Glomerular visceral epithelial cell (primary cell): Measurements from ENCODE around the gene DEFB112.

Source experiments
- DNase-seq: peaks from one replicate; pipeline ENCODE4 v3.0.0-alpha.2; 2016; ENCODE audit errors: extremely low spot score

Gene DEFB112, protein sequence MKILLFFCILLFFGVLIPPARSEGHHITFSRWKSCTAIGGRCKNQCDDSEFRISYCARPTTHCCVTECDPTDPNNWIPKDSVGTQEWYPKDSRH

DNA sequence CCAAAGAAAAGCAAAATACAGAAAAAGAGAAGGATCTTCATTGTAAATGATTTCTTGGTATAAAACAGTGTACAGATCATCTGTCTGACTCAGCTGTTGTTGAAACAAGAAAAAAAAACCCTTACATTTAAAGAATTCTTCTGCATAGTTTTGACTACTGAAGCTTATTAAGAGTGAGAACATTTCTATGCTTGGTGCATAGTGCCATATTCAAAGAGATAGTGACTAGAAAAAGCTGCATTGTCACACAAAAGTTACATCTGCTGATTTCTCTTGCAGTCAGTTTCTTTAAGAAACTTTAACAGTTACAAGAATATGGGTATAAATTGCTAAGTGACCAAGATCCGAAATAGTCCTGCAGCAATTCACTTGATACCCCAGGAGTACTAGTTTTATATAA is at the start of gene DEFB112:
Gene DEFB112, minus strand, starts transcription at position 101 of the 400 bp plus-strand sequence. Its CDS starts 60 bp downstream, at position 41.
- DNase-seq = no peak

DNA sequence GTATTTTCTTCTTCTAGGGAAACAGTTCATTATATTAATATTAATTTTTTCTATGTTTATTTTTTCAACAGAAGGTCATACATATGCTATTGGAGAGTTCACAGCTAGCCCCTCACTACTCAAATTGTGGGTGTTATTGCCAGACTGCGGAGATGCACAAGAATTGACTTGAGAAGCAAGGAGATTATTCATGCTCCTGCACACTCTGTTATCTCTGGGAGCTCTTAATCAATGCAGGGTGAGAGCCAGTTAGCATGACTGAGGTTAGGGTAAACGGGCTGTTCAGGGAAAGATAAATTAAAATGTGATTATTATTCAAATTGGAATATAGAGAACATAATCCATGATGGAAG is 48.9 kb upstream of the DEFB112 start:
- no peak for DNase-seq

DNA sequence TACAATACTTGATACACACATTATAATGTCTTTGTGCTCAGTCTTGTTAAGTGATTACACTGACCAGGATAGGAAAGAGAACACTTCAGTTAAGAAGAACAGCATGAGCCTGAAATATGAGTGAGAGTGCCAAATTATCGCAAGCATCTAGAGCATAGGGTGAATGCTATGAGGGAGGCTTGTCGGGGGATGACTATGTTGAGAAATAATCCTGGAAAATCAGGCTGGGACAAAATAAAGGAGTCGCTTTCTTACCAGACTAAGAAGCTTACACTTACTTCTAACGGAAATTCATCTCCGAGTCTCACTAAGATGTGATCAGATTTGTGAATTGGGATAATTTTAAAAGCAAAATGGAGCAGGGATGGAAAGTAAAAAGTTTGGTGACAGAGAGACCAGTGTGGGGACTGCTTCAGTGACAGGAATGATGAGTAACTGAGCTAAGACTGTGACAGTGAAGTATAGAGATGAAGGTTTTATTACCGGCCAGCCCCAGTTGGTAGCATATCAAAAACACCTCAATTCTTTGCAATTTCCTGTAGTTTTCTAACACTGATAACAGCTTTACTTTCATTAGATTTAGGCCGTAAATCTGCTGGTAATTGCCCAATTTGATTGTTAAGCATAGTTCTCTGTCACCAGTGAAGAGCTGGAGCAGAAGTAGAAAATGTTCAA is 48.4 kb upstream of the DEFB112 start:
- no peak for DNase-seq

DNA sequence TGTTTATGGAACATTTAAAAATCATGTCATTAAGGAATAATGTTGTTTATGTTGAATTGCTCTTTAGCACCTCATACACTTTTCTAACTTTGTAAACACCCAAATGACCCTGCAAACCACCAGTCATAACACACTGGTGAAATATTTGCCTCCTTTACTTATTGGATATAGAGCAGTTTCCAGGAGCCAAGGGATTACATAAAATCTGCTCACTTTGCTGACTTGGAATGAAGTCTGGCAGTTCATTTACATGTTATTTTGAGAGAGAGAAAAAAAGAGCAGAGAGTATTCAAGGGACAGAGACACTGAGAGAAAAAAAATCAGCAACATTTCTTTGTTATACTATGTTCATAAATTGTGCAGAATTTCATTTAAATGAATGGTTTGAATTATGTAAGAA is 46.6 kb upstream of the DEFB112 start:
- DNase-seq = no peak

DNA sequence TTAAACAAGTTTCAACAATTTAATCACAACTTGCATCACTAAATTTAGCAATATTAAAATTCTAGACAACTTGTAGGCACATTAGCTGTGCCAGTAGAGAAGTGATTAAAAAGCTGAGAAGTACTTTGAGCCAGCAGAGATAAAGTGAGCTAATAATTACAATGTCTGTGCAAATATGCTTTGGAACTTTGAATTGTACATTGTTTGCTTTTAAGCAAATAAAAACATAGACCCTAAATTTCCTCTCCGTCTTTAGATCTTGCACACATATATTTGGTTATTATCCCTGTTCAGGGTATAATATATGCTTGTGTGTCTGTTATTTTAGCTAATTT is 44.2 kb upstream of the DEFB112 start:
- DNase-seq = no peak

DNA sequence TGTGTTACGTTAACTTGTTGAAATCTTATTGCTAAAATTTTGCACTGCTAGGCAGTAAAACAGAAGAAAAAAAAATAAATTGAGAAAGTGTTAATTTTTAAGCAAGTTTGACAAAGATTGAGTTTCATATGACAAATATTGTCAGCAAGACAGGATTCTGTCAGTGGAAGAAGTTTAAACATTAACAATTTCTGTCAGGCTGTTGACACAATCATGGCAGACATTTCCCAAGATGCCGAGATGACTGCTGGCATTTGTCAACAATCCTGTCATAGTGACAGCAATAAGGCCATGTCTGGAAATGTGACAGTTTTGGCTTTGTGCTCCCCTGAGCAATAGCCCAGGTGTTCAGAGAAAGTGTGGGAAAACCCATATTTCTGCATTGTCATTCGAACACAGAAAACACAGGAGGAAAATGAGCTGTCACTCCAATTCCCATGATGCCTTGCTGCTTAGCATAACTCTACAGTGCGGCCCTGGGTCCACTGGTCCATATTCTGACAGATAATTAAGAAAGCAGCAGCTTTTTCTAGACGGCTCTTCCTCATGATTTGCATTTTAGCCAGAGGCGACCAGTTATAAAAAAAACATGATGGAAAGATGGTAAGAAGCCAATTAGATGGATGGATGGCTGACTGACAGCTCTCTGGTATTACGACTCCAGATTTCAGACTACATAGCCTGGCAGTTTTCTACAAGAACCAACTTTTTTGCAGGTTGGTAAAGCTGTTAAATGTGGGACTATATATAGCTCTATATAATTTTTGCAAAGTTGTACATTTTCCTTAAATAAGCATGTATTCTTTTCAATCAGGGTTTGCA is 43.6 kb upstream of the DEFB112 start:
- no peak for DNase-seq

DNA sequence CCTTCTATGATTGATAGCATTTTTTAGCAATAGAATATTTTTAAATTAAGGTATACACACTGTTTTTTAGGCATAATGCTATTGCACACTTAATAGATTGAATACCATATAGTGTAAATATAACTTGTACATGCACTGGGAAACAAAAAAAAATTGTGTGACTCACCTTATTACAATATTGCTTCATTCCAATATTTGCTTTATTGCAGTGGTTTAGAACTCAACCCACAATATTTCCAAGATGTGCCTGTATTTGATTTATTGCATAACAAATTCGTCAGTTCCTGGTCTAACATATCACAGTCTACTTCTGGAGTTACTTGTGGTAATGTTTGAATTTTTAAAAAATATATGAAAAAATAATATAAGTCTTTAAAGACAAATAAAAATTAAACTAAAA is 41.9 kb upstream of the DEFB112 start:
- no peak for DNase-seq

DNA sequence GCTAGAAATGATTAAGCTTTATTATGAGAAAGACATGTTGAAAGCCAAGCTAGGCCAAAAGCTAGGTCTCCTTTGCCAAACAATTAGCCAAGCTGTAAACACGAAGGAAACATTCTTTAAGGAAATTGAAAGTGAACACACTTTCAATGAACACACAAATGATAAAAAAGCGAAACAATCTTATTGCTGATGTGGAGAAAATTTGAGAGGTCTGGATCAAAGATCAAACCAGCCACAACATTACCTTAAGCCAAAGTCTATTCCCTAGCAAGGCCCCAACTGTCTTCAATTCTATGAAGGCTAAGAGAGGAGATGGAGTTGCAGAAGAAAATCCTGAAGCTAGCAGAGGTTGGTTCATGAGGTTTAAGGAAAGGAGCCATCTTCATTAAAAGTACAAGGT is 40.2 kb upstream of the DEFB112 start:
- no peak for DNase-seq

DNA sequence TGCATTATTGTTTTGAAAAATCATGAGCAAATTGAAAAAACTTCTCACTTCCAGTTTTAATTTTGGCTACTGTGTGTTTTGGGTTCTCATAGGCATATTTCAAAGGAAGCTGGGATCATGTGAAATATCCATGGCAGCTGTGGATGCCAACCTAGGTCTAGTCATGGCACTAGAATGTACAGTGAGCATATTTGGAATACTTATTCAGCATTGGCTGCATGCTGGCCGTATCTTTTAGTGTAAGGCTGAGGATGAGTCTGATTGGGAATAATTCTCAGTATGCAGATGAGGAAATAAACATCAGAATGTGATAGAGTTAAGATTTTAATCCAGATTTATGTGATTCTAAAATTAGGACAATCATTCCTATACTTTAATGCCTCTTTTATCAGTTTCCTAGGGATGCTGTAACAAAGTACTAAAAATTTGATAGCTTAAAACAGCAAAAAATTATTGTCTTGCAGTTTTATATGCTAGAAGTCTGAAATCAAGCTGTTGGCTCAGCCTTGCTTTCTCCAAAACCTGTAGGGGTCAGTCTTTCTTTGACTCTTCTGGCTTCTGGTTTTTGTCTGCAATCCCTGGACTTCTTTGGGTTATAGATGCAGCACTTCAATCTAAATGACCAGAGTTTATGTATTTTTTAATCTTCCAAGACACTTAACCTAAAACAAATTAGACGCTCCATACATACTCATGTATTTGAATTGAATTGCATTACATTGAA is 37.7 kb upstream of the DEFB112 start:
- peak; percentile 20 for DNase-seq

DNA sequence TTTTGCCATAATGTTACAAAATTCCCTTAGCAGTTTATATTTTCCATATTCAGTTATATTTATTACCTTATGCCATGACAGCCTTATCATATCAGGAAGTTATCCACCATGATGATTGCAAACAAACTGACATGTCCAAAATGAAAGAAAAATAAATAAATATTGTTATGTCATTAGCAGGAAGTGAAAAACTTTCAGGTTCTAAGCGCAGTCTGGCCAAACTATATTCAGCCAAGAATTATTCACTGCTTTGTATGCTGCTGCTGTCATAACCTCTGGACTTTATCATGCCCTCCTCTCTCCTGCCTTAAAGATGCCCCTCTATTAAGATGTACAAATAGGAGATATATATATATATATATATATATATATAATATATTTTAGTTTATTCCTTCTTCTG is 27.7 kb upstream of the DEFB112 start:
- no peak for DNase-seq

DNA sequence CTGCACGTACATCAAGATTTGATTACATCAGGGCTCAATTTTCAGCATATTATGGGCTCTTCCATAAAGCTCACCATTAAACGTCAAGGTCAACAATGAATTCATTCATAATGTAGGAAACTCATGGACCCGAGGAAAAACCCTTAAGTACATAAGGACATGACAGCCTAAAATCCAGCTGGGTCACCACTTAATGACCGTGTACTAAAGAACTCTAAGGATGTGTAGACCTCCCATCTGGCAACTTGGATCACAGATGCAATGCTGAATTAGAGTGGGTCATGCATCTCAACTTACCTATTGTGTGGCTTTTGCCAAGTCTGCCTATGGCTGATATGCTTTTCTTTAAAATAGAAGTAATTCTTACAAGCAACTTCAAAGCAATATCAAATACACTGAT is 26.7 kb upstream of the DEFB112 start:
- no peak for DNase-seq

DNA sequence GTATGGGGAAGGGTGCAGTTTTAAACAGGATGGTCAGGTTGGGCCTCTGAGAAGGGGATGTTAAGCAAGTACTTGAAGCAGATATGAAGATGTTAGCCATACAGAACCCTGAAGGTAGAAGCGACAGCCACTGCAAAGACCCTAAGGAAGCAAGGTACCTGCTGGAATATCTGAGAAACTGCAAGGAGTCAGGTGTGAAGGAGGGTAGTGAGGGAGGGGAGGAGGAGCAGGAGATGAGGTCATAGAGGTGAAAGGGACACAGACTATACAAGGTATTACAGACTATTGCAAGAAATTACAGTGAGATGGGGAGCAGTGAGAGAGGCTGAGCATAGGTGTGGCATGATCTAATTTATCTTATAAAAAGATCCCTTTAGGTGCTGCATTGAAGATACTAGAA is 22.2 kb upstream of the DEFB112 start:
- no peak for DNase-seq

DNA sequence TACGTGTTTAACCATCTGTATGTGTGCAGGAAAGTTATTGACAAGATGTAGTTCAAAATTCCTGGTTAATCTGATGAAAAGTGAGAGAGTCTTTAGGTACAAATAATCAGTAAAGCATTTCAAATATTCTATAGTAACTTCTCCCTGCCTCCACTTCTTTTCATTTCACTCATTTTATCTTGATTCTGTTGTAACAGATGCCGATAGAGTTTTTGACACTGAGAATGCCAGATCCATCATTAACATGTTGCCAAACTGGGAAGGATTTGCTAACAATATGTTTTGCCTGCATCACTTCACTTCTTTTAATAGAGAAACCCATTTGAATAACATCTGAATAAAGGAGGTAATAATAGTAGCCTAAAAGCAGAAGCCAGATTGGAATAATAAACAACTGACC is 20.4 kb upstream of the DEFB112 start:
- no peak for DNase-seq

DNA sequence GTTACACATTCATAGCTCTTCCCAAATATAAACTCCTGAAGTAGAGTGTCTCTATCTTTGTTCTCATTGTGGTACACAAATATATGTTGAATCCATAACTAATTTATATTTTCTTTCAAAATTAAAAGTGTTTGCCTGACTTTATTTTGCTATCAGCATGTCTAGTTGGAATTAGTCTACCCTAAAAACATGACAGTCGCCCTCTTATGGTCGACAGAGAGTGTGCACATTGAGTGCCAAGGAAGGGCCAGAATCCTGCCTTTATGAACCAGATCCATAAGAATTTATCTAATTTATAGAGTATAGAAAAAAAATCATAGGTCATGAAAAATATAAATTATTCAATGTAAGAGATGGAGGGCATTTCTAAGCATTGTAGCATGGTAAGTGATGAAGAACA is 12.3 kb upstream of the DEFB112 start:
- no peak for DNase-seq

DNA sequence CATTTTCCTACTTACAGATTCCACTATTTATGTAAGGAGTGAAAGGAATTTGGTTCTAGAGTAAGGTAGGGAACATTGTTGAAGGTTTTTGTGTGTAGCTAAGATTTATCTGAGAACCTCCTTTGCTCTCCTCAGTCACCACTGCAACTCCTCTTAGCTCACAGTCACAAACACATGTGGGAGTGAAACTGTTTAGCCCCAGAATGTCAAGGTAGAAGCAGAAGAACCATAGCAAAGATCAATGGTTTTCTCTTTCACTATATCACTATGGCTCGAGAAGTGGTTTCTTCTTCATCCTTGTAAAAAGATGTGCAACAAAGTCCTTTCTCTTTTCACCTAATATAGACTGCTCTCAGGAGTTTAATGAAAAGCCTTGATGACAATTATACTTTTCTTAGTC is 6.5 kb upstream of the DEFB112 start:
- no peak for DNase-seq

DNA sequence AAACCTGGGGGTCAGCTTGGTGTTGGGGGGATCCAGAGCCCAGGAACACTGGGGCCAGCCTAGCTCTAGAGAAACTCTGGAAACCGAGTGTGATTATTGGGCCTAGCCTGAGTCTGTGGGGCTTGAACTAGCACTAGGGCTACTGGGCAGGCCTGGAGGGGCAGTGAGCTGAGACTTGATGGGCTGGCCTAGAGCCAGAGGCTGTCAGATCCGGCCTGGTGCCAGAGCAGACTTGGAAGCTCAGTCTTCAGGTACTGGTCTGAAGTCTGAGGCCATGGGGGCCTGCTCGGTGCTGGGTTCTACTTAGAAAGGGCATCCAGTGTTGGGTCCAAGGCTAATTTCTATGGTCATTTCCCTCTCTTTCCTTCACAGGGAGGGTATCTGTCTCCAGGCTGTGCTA is 2.7 kb downstream of the DEFB112 start:
- DNase-seq = no peak

DNA sequence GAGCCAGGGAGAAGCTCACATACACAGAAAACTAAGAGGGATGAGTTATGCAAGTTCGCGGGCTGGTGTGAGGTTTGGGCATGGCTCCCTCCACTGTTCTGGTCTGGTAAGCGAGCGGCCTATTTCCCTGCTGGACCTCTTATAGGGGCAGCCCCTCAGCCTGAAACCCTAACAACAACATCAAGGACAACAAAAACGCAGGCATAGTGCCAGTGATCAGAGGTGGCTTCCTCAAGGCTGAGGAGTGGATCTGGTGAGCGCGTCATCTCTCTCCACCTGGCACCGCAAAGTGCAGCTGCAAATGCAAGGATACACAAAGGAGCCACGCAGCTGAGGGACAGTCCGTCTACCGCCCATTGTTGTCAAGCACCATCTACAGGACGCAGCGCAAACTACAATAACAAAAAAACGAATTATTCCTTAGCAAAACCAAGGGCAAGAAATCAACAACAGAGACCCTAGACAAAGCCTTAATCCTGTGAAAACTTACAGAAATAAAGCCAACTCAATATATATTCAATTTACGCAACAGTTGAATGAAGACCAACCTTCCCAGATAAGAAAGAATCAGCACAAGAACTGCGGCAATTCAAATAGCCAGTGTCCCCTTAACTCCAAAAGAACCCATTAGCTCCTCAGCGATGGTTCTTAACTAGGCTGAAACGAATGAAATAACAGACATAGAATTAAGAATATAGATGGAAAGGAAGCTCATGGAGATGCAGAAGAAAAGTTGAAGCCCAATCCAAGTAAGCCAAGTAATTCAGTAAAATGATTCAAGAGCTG is 18.8 kb downstream of the DEFB112 start:
- DNase-seq = no peak

DNA sequence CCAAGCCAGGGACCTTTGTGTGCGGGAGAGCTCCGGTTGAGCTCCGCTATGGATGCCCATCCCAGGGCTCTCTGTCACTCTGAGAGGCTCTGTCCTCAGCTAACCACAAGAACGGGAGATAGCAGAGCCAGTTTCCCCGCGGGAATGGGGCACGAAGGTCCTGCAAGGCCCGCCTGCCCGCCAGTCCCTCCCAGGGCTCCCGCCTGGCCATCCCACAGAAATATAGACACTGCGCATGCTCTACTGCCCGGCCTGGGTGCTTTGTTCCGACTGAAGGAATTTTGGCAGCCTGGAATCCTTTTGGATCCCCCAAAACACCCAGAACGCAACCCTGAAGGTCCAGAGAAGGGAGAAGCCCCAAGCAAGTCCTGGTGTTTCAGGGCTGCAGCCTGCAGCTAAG is 19.4 kb downstream of the DEFB112 start:
- DNase-seq = no peak

DNA sequence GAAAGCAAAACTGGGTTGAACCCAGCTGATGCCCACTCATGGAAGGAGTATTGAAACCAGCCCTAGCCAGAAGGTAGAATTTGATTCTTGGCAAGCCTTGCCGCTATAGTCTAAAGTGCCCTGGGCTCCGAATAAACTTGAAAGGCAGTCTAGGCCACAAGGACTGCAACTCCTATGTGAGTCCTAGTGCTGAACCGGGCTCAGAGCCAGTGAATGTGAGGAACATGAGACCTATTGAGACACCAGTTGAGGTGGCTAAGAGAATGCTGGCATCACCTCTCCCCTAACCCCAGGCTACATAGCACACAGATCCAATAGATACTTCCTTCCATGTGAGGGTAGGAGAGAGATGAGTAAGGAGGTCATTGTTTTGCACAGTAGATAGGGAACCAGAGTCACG is 24.5 kb downstream of the DEFB112 start:
- DNase-seq = no peak

DNA sequence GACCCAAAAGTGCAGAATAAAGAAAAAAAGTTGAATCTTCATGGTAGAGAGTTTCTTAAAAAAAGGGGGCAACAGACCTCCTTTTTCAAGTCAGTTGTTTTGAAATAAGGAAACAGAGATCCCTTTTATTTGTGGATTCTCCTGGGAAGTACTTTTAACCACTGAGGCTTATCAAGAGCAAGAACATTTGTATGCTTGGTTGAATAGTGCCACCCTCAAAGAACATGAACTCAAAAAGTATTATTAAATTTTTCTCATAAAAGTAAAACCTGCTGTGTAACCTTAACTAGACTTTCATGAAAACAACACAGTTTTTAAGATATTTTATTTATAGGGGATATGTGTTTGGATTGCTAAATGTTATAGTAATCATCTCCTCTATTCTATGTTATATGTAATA is 27.8 kb downstream of the DEFB112 start, which contains the start of gene DEFB110:
Gene DEFB110, minus strand, starts transcription at position 101 of the 400 bp plus-strand sequence. Its CDS starts 59 bp downstream, at position 42.
- DNase-seq = no peak

DNA sequence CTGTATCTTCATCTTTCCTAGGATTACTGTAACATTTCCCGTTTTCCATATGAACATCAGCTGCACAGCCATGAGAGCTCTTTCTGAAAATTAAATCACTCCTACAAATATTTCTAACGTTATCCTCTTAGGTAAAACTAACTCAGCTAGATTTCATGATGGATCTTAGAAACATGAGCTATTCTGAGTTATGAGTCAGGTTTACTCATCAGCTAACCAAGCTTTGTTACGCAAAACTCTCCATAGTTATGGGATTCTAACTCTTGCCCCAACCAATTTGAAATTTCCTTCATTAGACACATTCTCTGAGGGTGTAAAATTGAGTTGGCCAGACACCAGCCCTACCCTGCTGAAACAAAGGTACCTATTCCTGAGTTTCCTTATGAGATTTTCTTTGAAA is 41.9 kb downstream of the DEFB112 start:
- DNase-seq = no peak

DNA sequence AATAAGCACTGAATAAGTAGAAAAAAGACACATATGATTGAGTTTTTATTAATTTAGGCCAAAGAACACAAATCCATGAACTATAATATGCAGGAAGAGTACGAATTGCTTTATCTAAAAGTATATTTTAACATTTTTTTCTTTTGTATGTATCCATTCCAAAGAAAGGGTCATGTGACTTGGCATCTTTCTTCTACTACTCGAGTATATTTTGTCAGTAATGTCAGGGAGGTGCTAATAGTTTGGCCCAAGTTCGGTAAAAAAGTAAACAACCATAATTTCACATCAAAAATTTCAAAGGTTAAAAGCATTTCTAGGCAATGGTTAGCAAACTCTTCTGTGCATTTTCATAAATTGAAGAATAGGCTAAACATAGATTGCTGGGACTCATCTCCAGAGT is 46.6 kb downstream of the DEFB112 start:
- no peak for DNase-seq
